GM12878 (cell line): ENCODE measurements around the gene ISL1. TPM values are rescaled to one million over a fixed set of nuclear protein-coding genes. Genes with fewer than 3 reads are reported as not detected.

ENCODE experiments used
- ATAC-seq: fragments of 200-7000 bp; cut with Tn5 transposase; 3 replicates; pipeline ENCODE4 v1.9.1; 2020; ENCODE audit warnings: mild to moderate bottlenecking, moderate library complexity
- BruUV-seq: library from RNA; stranded (reverse); fragments of 400-500 nt; replicated peaks from 2 replicates; lab custom pipeline; 2021; lab: Mats Ljungman, UMichigan
- CTCF ChIA-PET: fragments of 300-600 bp; sonication (Branson Sonifier 250); formaldehyde crosslinking; extraction: SDS; loops from one replicate; lab custom pipeline; 2021; ENCODE audit warnings: inconsistent platforms; lab: Yijun Ruan, JAX
- POLR2A ChIA-PET: fragments of 350-600 bp; formaldehyde crosslinking; extraction: SDS; loops from one replicate; lab custom pipeline; 2021; ENCODE audit warnings: inconsistent platforms; lab: Charles Lee
- RAD21 ChIA-PET: fragments of 300-600 bp; sonication (Branson Sonifier 250); formaldehyde crosslinking; loops from one replicate; lab custom pipeline; 2023; ENCODE audit warnings: antibody characterized with exemption; ENCODE audit not compliant: unreplicated experiment; lab: Charles Lee
- SMC1A ChIA-PET: fragments of 300-600 bp; sonication (Branson Sonifier 250); formaldehyde crosslinking; loops from one replicate; lab custom pipeline; 2023; ENCODE audit not compliant: unreplicated experiment, uncharacterized antibody; lab: Charles Lee
- DNase-seq: peaks from one replicate; pipeline ENCODE4 v3.0.0-alpha.2; 2011; ENCODE audit warnings: low read depth, low spot score
- FAIRE-seq: peaks from 3 replicates; lab custom pipeline; 2011; peaks lifted over from hg19 to GRCh38; lab: Jason Lieb, UNC
- H2AFZ ChIP-seq: 2 replicates; pipeline ENCODE4 v1.6.0; 2011; ENCODE audit warnings: low read depth, low read length, control low read depth; ENCODE audit not compliant: control insufficient read depth
- H3K27ac ChIP-seq: 2 replicates; pipeline ENCODE4 v1.5.1; 2011; ENCODE audit warnings: control low read depth; ENCODE audit not compliant: control insufficient read depth, insufficient read depth
- H3K27me3 ChIP-seq, 2 experiments: replicated peaks in 1 of 2; 2 replicates each; pipeline versions ENCODE4 v1.6.0 to v1.6.1; 2011; ENCODE audit warnings: low read length in 1 of 2; ENCODE audit not compliant: control insufficient read depth in 2 of 2, insufficient read depth in 2 of 2
- H3K36me3 ChIP-seq, 2 experiments: 2 replicates each; pipeline ENCODE4 v1.5.1; 2011; ENCODE audit warnings: low read length in 1 of 2; ENCODE audit not compliant: control insufficient read depth in 2 of 2, insufficient read depth in 2 of 2
- H3K4me1 ChIP-seq: 2 replicates; pipeline ENCODE4 v1.6.1; 2011; ENCODE audit warnings: mild to moderate bottlenecking, low read length, moderate library complexity, mixed read lengths; ENCODE audit not compliant: control insufficient read depth, insufficient read depth
- H3K4me2 ChIP-seq: 2 replicates; pipeline ENCODE4 v1.6.0; 2011; ENCODE audit warnings: control low read depth; ENCODE audit not compliant: control insufficient read depth, insufficient read depth
- H3K4me3 ChIP-seq: fragments of 200-600 bp; sonication (generic); 2 replicates; pipeline ENCODE4 v1.5.1; 2016
- H3K79me2 ChIP-seq: 2 replicates; pipeline ENCODE4 v1.6.0; 2011; ENCODE audit warnings: low read length; ENCODE audit not compliant: control insufficient read depth, insufficient read depth
- H3K9ac ChIP-seq: 2 replicates; pipeline ENCODE4 v1.8.0; 2011; ENCODE audit warnings: low read length, control low read depth, mixed read lengths; ENCODE audit not compliant: control insufficient read depth, insufficient read depth
- H3K9me3 ChIP-seq: replicated peaks from 3 replicates; pipeline ENCODE4 v1.5.1; 2011; ENCODE audit warnings: mild to moderate bottlenecking, low read length; ENCODE audit not compliant: control insufficient read depth, insufficient read depth
- H4K20me1 ChIP-seq: 2 replicates; pipeline ENCODE4 v1.6.0; 2011; ENCODE audit not compliant: control insufficient read depth, insufficient read depth
- BHLHE40 ChIP-seq, 2 experiments: fragments of 450-650 bp in 1 of 2; IDR thresholded peaks; 2 replicates each; pipeline ENCODE4 v1.6.1; 2011 to 2017; ENCODE audit warnings: low read depth in 2 of 2, borderline replicate concordance in 1 of 2, improper control_type of control experiment in 1 of 2, low read length in 1 of 2, mild to moderate bottlenecking in 1 of 2
- ETV6 ChIP-seq, 2 experiments: fragments of 450-650 bp in 1 of 2; IDR thresholded peaks in 1 of 2; conservative IDR thresholded peaks in 1 of 2; 2 replicates each; pipeline ENCODE4 v1.6.1; 2014; ENCODE audit warnings: antibody characterized with exemption in 1 of 2, borderline replicate concordance in 1 of 2, low read depth in 1 of 2, mild to moderate bottlenecking in 1 of 2, moderate library complexity in 1 of 2
- HDAC2 ChIP-seq: fragments of 200-600 bp; sonication (generic); IDR thresholded peaks from 2 replicates; pipeline ENCODE4 v1.6.1; 2017
- MTA2 ChIP-seq: fragments of 450-650 bp; IDR thresholded peaks from 2 replicates; pipeline ENCODE4 v1.6.1; 2016; ENCODE audit warnings: low read depth, mild to moderate bottlenecking, moderate library complexity
- NFXL1 ChIP-seq: fragments of 450-650 bp; IDR thresholded peaks from 2 replicates; pipeline ENCODE4 v1.6.1; 2017; ENCODE audit warnings: antibody characterized with exemption, mild to moderate bottlenecking, borderline replicate concordance
- PML ChIP-seq: IDR thresholded peaks from 2 replicates; pipeline ENCODE4 v1.6.1; 2012; ENCODE audit warnings: low read length, inconsistent platforms
- SIN3A ChIP-seq: IDR thresholded peaks from 2 replicates; pipeline ENCODE4 v1.6.1; 2012; ENCODE audit warnings: low read depth, low read length, improper control_type of control experiment
- SPI1 ChIP-seq: IDR thresholded peaks from 2 replicates; pipeline ENCODE4 v1.6.1; 2011; ENCODE audit warnings: low read depth, mild to moderate bottlenecking, low read length, moderate library complexity, borderline replicate concordance; ENCODE audit not compliant: insufficient read depth
- WGBS: methylation state at CpG from one replicate; pipeline ENCODE4 v1.1.6; 2016; ENCODE audit warnings: low lambda C conversion rate; ENCODE audit not compliant: insufficient replicate concordance, insufficient coverage; ENCODE audit errors: missing lambda C conversion rate; 5-methylcytosine and 5-hydroxymethylcytosine counted together
- in situ Hi-C: fragments of 300-500 bp; cut with MboI; formaldehyde crosslinking; loops from 9 replicates; pipeline ENCODE4 v1.14.3; 2018; ENCODE audit warnings: mixed read lengths
- intact Hi-C: fragments of 100-400 bp; cut with micrococcal nuclease; formaldehyde crosslinking; loops from one replicate; pipeline ENCODE4 v1.14.2; 2022; ENCODE audit not compliant: unreplicated experiment
- polyA plus RNA-seq, 11 experiments: library from polyadenylated mRNA; depleted of rRNA in 4 of 11; unstranded in 6 of 11; stranded (reverse) in 5 of 11; fragments of >200 nt; fragmentation: Nextera tagmentation in 4 of 11; fragmentation: Illumina TruSeq in 1 of 11; extraction: Ambion mirVana in 4 of 11; extraction: Trizol in 1 of 11; gene quantifications; 1 replicate in 1 of 11; 2 replicates in 10 of 11; pipeline versions ENCODE4 v1.2.1 to v1.2.3, GENCODE V29; 2011 to 2016; ENCODE audit warnings: inconsistent platforms in 2 of 11, missing spikeins in 2 of 11, low read depth in 1 of 11
- total RNA-seq, 4 experiments: library from RNA; depleted of rRNA in 3 of 4; stranded (reverse); fragments of >200 nt in 3 of 4; fragmentation: Illumina TruSeq in 1 of 4; extraction: Trizol in 1 of 4; gene quantifications; 2 replicates each; pipeline versions ENCODE4 v1.2.1 to v1.2.3, GENCODE V29; 2013 to 2021

ISL1 gene
- total and polyA plus RNA-seq, 10 of the 15 experiments (the other 5 are each of a cell fraction or from before 2014, with no cell fraction given), result 0.08 TPM; not detected in 9

- TF ChIP-seq BHLHE40 (IDR thresholded peaks at IDR 0.05; ENCODE audit: borderline replicate concordance in 1 of 2, low read depth in 2 of 2, low read length in 1 of 2) (no peak), SIN3A (no peak), ETV6 (conservative IDR thresholded peaks at IDR 0.05 in 1 of 2, IDR thresholded peaks at IDR 0.05 in 1 of 2; ENCODE audit: borderline replicate concordance in 1 of 2, low read depth in 1 of 2) (no peak), NFXL1 (no peak), HDAC2 (no peak), PML (no peak)
These were observed 1.3 kb upstream of the ISL1 start (continued) for GRCh38 chr5:51381761-51382474.

- DNase-seq, result no peak
- H3K4me2 ChIP-seq, result no peak overlapping the region
- no peak for FAIRE-seq
- no peak overlapping the region for H3K9ac ChIP-seq
- SMC1A ChIA-PET, result interaction anchor here (0.6 kb wide), 1 partner anchor 1258 kb away, joined by 3 read pairs; no protein-coding TSS in a partner anchor
- no peak for ATAC-seq
- H4K20me1 ChIP-seq, result no peaks in the 10 kb centered on the region
- TF ChIP-seq SPI1, result no peak
- TF ChIP-seq MTA2, result no peak
- H3K36me3 ChIP-seq, result no peaks in the 10 kb centered on the region
- no peaks in the 10 kb centered on the region for H3K4me1 ChIP-seq
- in situ Hi-C loops, result loop anchor here (10.0 to 25.0 kb wide), 2 partner anchors 418 to 1280 kb away; no protein-coding TSS in a partner anchor
- intact Hi-C loops, result loop anchor here (5.0 to 10.0 kb wide), 3 partner anchors 622 to 1275 kb away; no protein-coding TSS in a partner anchor
- no TSS peak for BruUV-seq
- CTCF ChIA-PET, result interaction anchor here (1.4 kb wide), 1 partner anchor 25 kb away, joined by 3 read pairs; no protein-coding TSS in a partner anchor
- POLR2A ChIA-PET, result no interaction called here
- H3K27ac ChIP-seq, result no peak overlapping the region
- WGBS, result 42% methylated on average over 45 of the region's 45 CpGs
- H3K9me3 ChIP-seq, result no peaks in the 10 kb centered on the region; the same call in 2 of the 3 replicates
- peaks cover 9 to 17% of the 10 kb centered on the region in 2 experiments for H3K27me3 ChIP-seq
- no peaks in the 10 kb centered on the region for H3K79me2 ChIP-seq
- no peak overlapping the region for H2AFZ ChIP-seq
- H3K4me3 ChIP-seq, result no peak overlapping the region
- RAD21 ChIA-PET, result no interaction called here
These were observed 622 bp upstream of the ISL1 start for GRCh38 chr5:51382521-51383130.
